ENCODE measurements around the gene PLPP4. TPM values are rescaled to one million over a fixed set of nuclear protein-coding genes. Genes with fewer than 3 reads are reported as not detected.

The PLPP4 gene
- total and polyA plus RNA-seq, 10 of the 15 experiments (the other 5 are each of a cell fraction or from before 2014, with no cell fraction given) = 0.08 to 3.1 (median 0.26) TPM; not detected in 3

GRCh38 chr10:120575411-120575810 lies 118.4 kb downstream of the PLPP4 start (continued):
- TF ChIP-seq NKRF (conservative IDR thresholded peaks at IDR 0.05) (no peak), ATF2 (IDR thresholded peaks at IDR 0.05; ENCODE audit: low read length) (no peak), LARP7 (IDR thresholded peaks at IDR 0.05) (no peak)

- H3K36me3 ChIP-seq (ENCODE audit: control insufficient read depth in 2 of 2, insufficient read depth in 2 of 2, low read length in 1 of 2) = no peaks in the 10 kb centered on the region
- FAIRE-seq (no peak), ATAC-seq (no peak), DNase-seq (ENCODE audit: low read depth, low spot score) (no peak)
- RAD21 ChIA-PET (ENCODE audit: unreplicated experiment) = no interaction called here
- no peak overlapping the region for H3K4me3 ChIP-seq
- in situ Hi-C loops (cut with MboI) (no loop called here), intact Hi-C loops (cut with micrococcal nuclease; ENCODE audit: unreplicated experiment) (no loop called here)
- H3K4me2 ChIP-seq (ENCODE audit: control insufficient read depth, insufficient read depth) = no peak overlapping the region
- SMC1A ChIA-PET (ENCODE audit: uncharacterized antibody, unreplicated experiment) = no interaction called here
- POLR2A ChIA-PET = no interaction called here
- H3K27ac ChIP-seq (ENCODE audit: control insufficient read depth, insufficient read depth) = no peak overlapping the region
- H3K9me3 ChIP-seq (replicated peaks; ENCODE audit: control insufficient read depth, insufficient read depth, low read length) = no peaks in the 10 kb centered on the region
- CTCF ChIA-PET = no interaction called here
- peaks cover 0 to 1% of the 10 kb centered on the region in 2 experiments; a peak in 1 of 4 replicates for H3K27me3 ChIP-seq (replicated peaks in 1 of 2; ENCODE audit: control insufficient read depth in 2 of 2, insufficient read depth in 2 of 2, low read length in 1 of 2)
- no peaks in the 10 kb centered on the region for H3K4me1 ChIP-seq (ENCODE audit: control insufficient read depth, insufficient read depth, low read length)
- H4K20me1 ChIP-seq (ENCODE audit: control insufficient read depth, insufficient read depth) = no peaks in the 10 kb centered on the region
- H3K9ac ChIP-seq (ENCODE audit: control insufficient read depth, insufficient read depth, low read length) = no peak overlapping the region
- 16% methylated on average over 2 of the region's 2 CpGs for WGBS (ENCODE audit: insufficient coverage, insufficient replicate concordance, low lambda C conversion rate, missing lambda C conversion rate)
- BruUV-seq (replicated peaks) = no TSS peak
- H3K79me2 ChIP-seq (ENCODE audit: control insufficient read depth, insufficient read depth, low read length) = no peaks in the 10 kb centered on the region
- no peak overlapping the region for H2AFZ ChIP-seq (ENCODE audit: control insufficient read depth, low read depth, low read length)
- TF ChIP-seq PBX3 (IDR thresholded peaks at IDR 0.05; ENCODE audit: insufficient replicate concordance, low read depth, low read length) = no peak
- TF ChIP-seq CHD1 (IDR thresholded peaks at IDR 0.05; ENCODE audit: low read depth, low read length) = no peak
- TF ChIP-seq RELB (IDR thresholded peaks at IDR 0.05; ENCODE audit: low read depth) = no peak
- no peak for TF ChIP-seq LARP7 (IDR thresholded peaks at IDR 0.05)
- no peak for TF ChIP-seq BACH1 (IDR thresholded peaks at IDR 0.05; ENCODE audit: borderline replicate concordance)
- no peak for TF ChIP-seq RB1 (IDR thresholded peaks at IDR 0.05; ENCODE audit: borderline replicate concordance)
- no peak for TF ChIP-seq TBL1XR1 (IDR thresholded peaks at IDR 0.05; ENCODE audit: low read depth, low read length)
- TF ChIP-seq SPI1 (IDR thresholded peaks at IDR 0.05; ENCODE audit: borderline replicate concordance, insufficient read depth, low read depth, low read length) = no peak
- no peak for TF ChIP-seq BMI1 (IDR thresholded peaks at IDR 0.05; ENCODE audit: borderline replicate concordance)
- TF ChIP-seq SUZ12 (IDR thresholded peaks at IDR 0.05; ENCODE audit: unreplicated experiment) = no peak
- no peak for TF ChIP-seq RCOR1 (conservative IDR thresholded peaks at IDR 0.05; ENCODE audit: low read depth, low read length)
- no peak for TF ChIP-seq CBX5 (IDR thresholded peaks at IDR 0.05; ENCODE audit: low read depth)
- TF ChIP-seq NFYB (IDR thresholded peaks at IDR 0.05; ENCODE audit: insufficient read depth, low read depth, low read length) = no peak
These were observed 121.1 kb downstream of the PLPP4 start for GRCh38 chr10:120578134-120578533.

Data from GM12878 (cell line).